MCF 10A (cell line): ENCODE results near the gene PPARA. TPM values are rescaled to one million over a fixed set of nuclear protein-coding genes. Genes with fewer than 3 reads are reported as not detected.
"Not testable (repeated sequence)": the region's sequence is repeated elsewhere in the genome, so short reads cannot be mapped to it uniquely, and the experiment has no call there.

ENCODE experiments used
- BruUV-seq: library from RNA; stranded (reverse); fragments of 400-500 nt; replicated peaks from 2 replicates; lab custom pipeline; 2021; lab: Mats Ljungman, UMichigan
- CTCF ChIA-PET: fragments of 300-600 bp; sonication (Branson Sonifier 250); formaldehyde crosslinking; extraction: SDS; loops from one replicate; lab custom pipeline; 2021; ENCODE audit warnings: antibody characterized with exemption, inconsistent platforms; lab: Yijun Ruan, JAX
- POLR2A ChIA-PET: fragments of 300-600, 350-650 bp; sonication (Branson Sonifier 250); formaldehyde crosslinking; extraction: SDS; loops from one replicate; lab custom pipeline; 2020; ENCODE audit warnings: antibody characterized with exemption, inconsistent platforms; lab: Yijun Ruan, JAX
- DNase-seq: peaks from one replicate; pipeline ENCODE4 v3.0.0-alpha.2; 2018; ENCODE audit not compliant: unreplicated experiment
- H3K27ac Mint-ChIP-seq: one replicate; pipeline ENCODE4 v1.8.0; 2022; ENCODE audit warnings: mild to moderate bottlenecking, low read depth, mixed read lengths; ENCODE audit not compliant: unreplicated experiment
- H3K27me3 Mint-ChIP-seq: one replicate; pipeline ENCODE4 v1.8.0; 2022; ENCODE audit warnings: mixed read lengths; ENCODE audit not compliant: insufficient read depth, unreplicated experiment
- H3K36me3 Mint-ChIP-seq: one replicate; pipeline ENCODE4 v1.8.0; 2022; ENCODE audit warnings: mild to moderate bottlenecking, moderate library complexity, mixed read lengths; ENCODE audit not compliant: insufficient read depth, unreplicated experiment
- H3K4me1 Mint-ChIP-seq: one replicate; pipeline ENCODE4 v1.8.0; 2022; ENCODE audit warnings: mixed read lengths; ENCODE audit not compliant: insufficient read depth, unreplicated experiment
- H3K4me3 Mint-ChIP-seq: one replicate; pipeline ENCODE4 v1.8.0; 2022; ENCODE audit warnings: mild to moderate bottlenecking, moderate library complexity, mixed read lengths; ENCODE audit not compliant: unreplicated experiment
- H3K9me3 Mint-ChIP-seq: one replicate; pipeline ENCODE4 v1.8.0; 2022; ENCODE audit warnings: mixed read lengths; ENCODE audit not compliant: unreplicated experiment
- intact Hi-C: fragments of 100-400 bp; cut with micrococcal nuclease; formaldehyde crosslinking; loops from 2 replicates; pipeline ENCODE4 v1.14.1; 2022
- total RNA-seq: library from RNA; stranded (reverse); gene quantifications from 2 replicates; pipeline ENCODE4 v1.2.3, GENCODE V29; 2022
- TF ChIP-seq, protein P1 (sequence below): fragments of 200-600 bp; IDR thresholded peaks from one replicate; pipeline ENCODE4 v1.8.0; 2022; ENCODE audit warnings: antibody characterized with exemption, mild to moderate bottlenecking; ENCODE audit not compliant: unreplicated experiment

PPARA gene
- total RNA-seq, 1 experiment from 2014 or later: 8.0 TPM

DNA sequence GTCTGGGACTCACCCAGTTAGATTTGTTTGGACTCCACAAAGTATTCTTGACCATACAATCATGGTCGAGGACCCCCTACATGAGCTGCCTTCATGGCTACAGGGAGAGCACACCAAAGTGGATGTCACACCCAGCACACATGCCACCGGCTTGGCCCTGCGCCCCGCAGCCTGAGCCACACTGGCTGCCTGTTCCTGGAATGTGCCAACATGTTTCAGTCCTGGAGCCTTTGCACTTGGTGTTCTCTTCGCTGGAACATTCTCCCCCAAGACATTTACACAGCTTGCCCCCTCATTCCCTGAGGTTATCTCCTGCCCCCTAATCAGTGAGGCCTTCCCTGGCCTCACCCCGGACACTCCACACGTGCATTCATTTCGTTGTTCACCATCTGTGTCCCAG, 46.0 kb downstream of the PPARA start:
- TF ChIP-seq, protein P1, sequence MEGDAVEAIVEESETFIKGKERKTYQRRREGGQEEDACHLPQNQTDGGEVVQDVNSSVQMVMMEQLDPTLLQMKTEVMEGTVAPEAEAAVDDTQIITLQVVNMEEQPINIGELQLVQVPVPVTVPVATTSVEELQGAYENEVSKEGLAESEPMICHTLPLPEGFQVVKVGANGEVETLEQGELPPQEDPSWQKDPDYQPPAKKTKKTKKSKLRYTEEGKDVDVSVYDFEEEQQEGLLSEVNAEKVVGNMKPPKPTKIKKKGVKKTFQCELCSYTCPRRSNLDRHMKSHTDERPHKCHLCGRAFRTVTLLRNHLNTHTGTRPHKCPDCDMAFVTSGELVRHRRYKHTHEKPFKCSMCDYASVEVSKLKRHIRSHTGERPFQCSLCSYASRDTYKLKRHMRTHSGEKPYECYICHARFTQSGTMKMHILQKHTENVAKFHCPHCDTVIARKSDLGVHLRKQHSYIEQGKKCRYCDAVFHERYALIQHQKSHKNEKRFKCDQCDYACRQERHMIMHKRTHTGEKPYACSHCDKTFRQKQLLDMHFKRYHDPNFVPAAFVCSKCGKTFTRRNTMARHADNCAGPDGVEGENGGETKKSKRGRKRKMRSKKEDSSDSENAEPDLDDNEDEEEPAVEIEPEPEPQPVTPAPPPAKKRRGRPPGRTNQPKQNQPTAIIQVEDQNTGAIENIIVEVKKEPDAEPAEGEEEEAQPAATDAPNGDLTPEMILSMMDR: no peak
- Mint-ChIP-seq H3K36me3 (peaks cover 21% of the 10 kb centered on the region), H3K4me1 (no peaks in the 10 kb centered on the region), H3K4me3 (no peak overlapping the region), H3K27ac (no peak overlapping the region), H3K27me3 (no peaks in the 10 kb centered on the region), H3K9me3 (no peaks in the 10 kb centered on the region)
- intact Hi-C loops: no loop called here
- no TSS peak for BruUV-seq
- ChIA-PET POLR2A (interaction anchor here (0.6 to 0.7 kb wide), 3 partner anchors 79 to 582 kb away, joined by 3 to 4 read pairs (median 3); no protein-coding TSS in a partner anchor), CTCF (no interaction called here)
- no peak for DNase-seq

DNA sequence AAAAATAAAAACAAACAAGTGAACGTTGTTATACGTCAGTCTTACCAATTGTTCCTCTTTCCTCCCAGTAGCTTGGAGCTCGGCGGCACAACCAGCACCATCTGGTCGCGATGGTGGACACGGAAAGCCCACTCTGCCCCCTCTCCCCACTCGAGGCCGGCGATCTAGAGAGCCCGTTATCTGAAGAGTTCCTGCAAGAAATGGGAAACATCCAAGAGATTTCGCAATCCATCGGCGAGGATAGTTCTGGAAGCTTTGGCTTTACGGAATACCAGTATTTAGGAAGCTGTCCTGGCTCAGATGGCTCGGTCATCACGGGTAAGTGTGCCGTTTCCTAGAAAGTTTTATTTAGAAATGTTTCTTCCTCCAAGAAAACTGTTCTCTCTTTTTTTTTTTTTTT, 47.9 kb downstream of the PPARA start:
- H3K4me1 Mint-ChIP-seq: no peaks in the 10 kb centered on the region
- DNase-seq: no peak
- H3K9me3 Mint-ChIP-seq: no peaks in the 10 kb centered on the region
- no TSS peak for BruUV-seq
- TF ChIP-seq, protein P1: no peak
- intact Hi-C loops: no loop called here
- no peak overlapping the region for H3K4me3 Mint-ChIP-seq
- H3K27ac Mint-ChIP-seq: no peak overlapping the region
- peaks cover 21% of the 10 kb centered on the region for H3K36me3 Mint-ChIP-seq
- no peaks in the 10 kb centered on the region for H3K27me3 Mint-ChIP-seq
- CTCF ChIA-PET: no interaction called here
- POLR2A ChIA-PET: interaction anchor here (1.5 to 1.7 kb wide), 2 partner anchors 24 to 48 kb away, joined by 3 to 7 read pairs; partner anchors contain the start of gene PPARA

- BruUV-seq, H3K27me3 Mint-ChIP-seq, H3K9me3 Mint-ChIP-seq, intact Hi-C loops, H3K4me1 Mint-ChIP-seq, H3K4me3 Mint-ChIP-seq, DNase-seq, H3K27ac Mint-ChIP-seq: not testable (repeated sequence)
- H3K36me3 Mint-ChIP-seq: peaks cover 21% of the 10 kb centered on the region
- ChIA-PET POLR2A (interaction anchor here (1.5 to 1.7 kb wide), 2 partner anchors 23 to 48 kb away, joined by 3 to 7 read pairs; partner anchors contain the start of gene PPARA), CTCF (interaction anchor here (0.6 kb wide), 1 partner anchor 28 kb away, joined by 3 read pairs; no protein-coding TSS in a partner anchor)
These were observed 48.5 kb downstream of the PPARA start for GRCh38 chr22:46198806-46199205.

DNA sequence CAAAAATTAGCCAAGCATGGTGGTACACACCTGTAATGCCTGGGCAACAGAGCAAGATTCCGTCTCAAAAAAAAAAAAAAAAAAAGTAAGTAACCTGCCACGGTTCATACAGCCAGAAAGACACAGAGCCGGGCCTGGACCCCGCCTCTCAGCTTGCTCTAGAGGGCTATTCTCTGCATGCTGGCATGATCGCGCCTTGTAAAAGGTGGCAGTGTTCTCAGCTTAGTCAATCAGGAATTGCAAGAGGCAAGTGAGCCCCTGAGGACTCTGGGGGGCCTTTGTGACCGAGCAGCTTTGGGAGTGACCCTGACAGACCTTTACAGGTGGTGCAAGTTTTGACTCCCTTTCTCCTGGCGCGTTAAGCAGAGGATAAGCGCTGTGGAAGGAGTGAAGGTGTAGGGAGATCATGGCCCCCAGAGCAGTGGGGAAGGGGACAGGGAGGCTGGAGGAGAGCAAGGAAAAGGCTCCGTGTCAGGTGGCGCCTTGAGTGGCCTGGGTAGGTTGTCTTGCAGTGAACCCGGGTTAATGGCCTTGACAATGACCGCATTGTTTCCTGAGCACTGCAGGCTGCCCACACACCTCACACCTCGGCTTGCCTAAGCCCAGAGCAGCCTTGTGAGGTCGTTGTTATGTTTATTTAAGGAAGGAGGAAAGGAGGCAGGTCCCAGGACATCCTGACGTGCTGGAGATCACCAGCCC, 50.9 kb downstream of the PPARA start:
- no peaks in the 10 kb centered on the region for H3K27me3 Mint-ChIP-seq
- CTCF ChIA-PET: interaction anchor here (0.6 to 0.7 kb wide), 2 partner anchors 124 to 339 kb away, joined by 3 read pairs; no protein-coding TSS in a partner anchor
- peaks cover 21% of the 10 kb centered on the region for H3K36me3 Mint-ChIP-seq
- H3K27ac Mint-ChIP-seq: no peak overlapping the region
- H3K9me3 Mint-ChIP-seq: no peaks in the 10 kb centered on the region
- H3K4me3 Mint-ChIP-seq: no peak overlapping the region
- DNase-seq: no peak
- no peaks in the 10 kb centered on the region for H3K4me1 Mint-ChIP-seq
- POLR2A ChIA-PET: no interaction called here
- no TSS peak for BruUV-seq
- intact Hi-C loops: no loop called here
- TF ChIP-seq, protein P1: no peak
